Measurements from ENCODE around the gene DEGS1. TPM values are rescaled to one million over a fixed set of nuclear protein-coding genes. Genes with fewer than 3 reads are reported as not detected.

DEGS1 gene
- total and polyA plus RNA-seq, 7 experiments from 2014 or later = 35.4 to 86.0 (median 42.1) TPM

GRCh38 chr1:224213438-224214119, 30.5 kb downstream of the DEGS1 start:
- CTCF ChIA-PET = interaction anchor here (0.6 kb wide), 1 partner anchor 37 kb away, joined by 3 read pairs; no protein-coding TSS in a partner anchor
- Histone ChIP-seq H3K27ac (ENCODE audit: low read depth, low read length) (no peak overlapping the region), H3K36me3 (ENCODE audit: control insufficient read depth in 2 of 3, insufficient read depth in 3 of 3, low read length in 3 of 3) (no peaks in the 10 kb centered on the region), H3K4me1 (ENCODE audit: control insufficient read depth in 2 of 2, insufficient read depth in 2 of 2, low read length in 2 of 2) (no peaks in the 10 kb centered on the region), H3K27me3 (ENCODE audit: control insufficient read depth in 2 of 2, insufficient read depth in 2 of 2, low read length in 2 of 2) (no peaks in the 10 kb centered on the region), H3K4me3 (ENCODE audit: low read length) (no peak overlapping the region), H3K9me3 (ENCODE audit: control insufficient read depth in 2 of 3, low read length in 3 of 3) (no peaks in the 10 kb centered on the region)
- no peaks in the 10 kb centered on the region for H3K27me3 Mint-ChIP-seq
- ATAC-seq (no peak), DNase-seq (no peak)
- H3K27ac Mint-ChIP-seq = no peak overlapping the region
- H3K36me3 Mint-ChIP-seq = no peaks in the 10 kb centered on the region
- intact Hi-C loops (cut with micrococcal nuclease) = no loop called here
- POLR2A ChIA-PET = interaction anchor here (1.2 kb wide), 1 partner anchor 15 kb away, joined by 3 read pairs; no protein-coding TSS in a partner anchor
- H3K9me3 Mint-ChIP-seq = no peaks in the 10 kb centered on the region
- H3K4me3 Mint-ChIP-seq = no peak overlapping the region
- H3K4me1 Mint-ChIP-seq = no peaks in the 10 kb centered on the region

GRCh38 chr1:224216382-224216781, 33.3 kb downstream of the DEGS1 start:
- Mint-ChIP-seq H3K4me3 (no peak overlapping the region), H3K27ac (no peak overlapping the region), H3K9me3 (no peaks in the 10 kb centered on the region), H3K36me3 (no peaks in the 10 kb centered on the region), H3K4me1 (peaks cover 0 to 2% (median 0%) of the 10 kb centered on the region in 7 donors), H3K27me3 (peaks cover 0 to 3% (median 0%) of the 10 kb centered on the region in 5 donors)
- ChIA-PET CTCF (no interaction called here), POLR2A (no interaction called here)
- Histone ChIP-seq H3K36me3 (ENCODE audit: control insufficient read depth in 2 of 3, insufficient read depth in 3 of 3, low read length in 3 of 3) (no peaks in the 10 kb centered on the region), H3K27me3 (ENCODE audit: control insufficient read depth in 2 of 2, insufficient read depth in 2 of 2, low read length in 2 of 2) (no peaks in the 10 kb centered on the region), H3K9me3 (ENCODE audit: control insufficient read depth in 2 of 3, low read length in 3 of 3) (no peaks in the 10 kb centered on the region), H3K4me3 (ENCODE audit: low read length) (no peak overlapping the region), H3K4me1 (ENCODE audit: control insufficient read depth in 2 of 2, insufficient read depth in 2 of 2, low read length in 2 of 2) (no peaks in the 10 kb centered on the region), H3K27ac (ENCODE audit: low read depth, low read length) (no peak overlapping the region)
- intact Hi-C loops (cut with micrococcal nuclease) = no loop called here
- DNase-seq (no peak), ATAC-seq (no peak)

- H3K4me1 Mint-ChIP-seq = peaks cover 0 to 2% (median 0%) of the 10 kb centered on the region in 7 donors
- peaks cover 0 to 3% (median 0%) of the 10 kb centered on the region in 5 donors for H3K27me3 Mint-ChIP-seq
Observed at GRCh38 chr1:224217655-224218623, 34.9 kb downstream of the DEGS1 start.

GRCh38 chr1:224219011-224219611, 36.1 kb downstream of the DEGS1 start:
- Histone ChIP-seq H3K27ac (ENCODE audit: low read depth, low read length) (no peak overlapping the region), H3K36me3 (ENCODE audit: control insufficient read depth in 2 of 3, insufficient read depth in 3 of 3, low read length in 3 of 3) (no peaks in the 10 kb centered on the region), H3K9me3 (ENCODE audit: control insufficient read depth in 2 of 3, low read length in 3 of 3) (no peaks in the 10 kb centered on the region), H3K4me1 (ENCODE audit: control insufficient read depth in 2 of 2, insufficient read depth in 2 of 2, low read length in 2 of 2) (no peaks in the 10 kb centered on the region), H3K27me3 (ENCODE audit: control insufficient read depth in 2 of 2, insufficient read depth in 2 of 2, low read length in 2 of 2) (no peaks in the 10 kb centered on the region), H3K4me3 (ENCODE audit: low read length) (no peak overlapping the region)
- intact Hi-C loops (cut with micrococcal nuclease) = no loop called here
- ChIA-PET POLR2A (no interaction called here), CTCF (no interaction called here)
- H3K36me3 Mint-ChIP-seq = no peaks in the 10 kb centered on the region
- H3K4me1 Mint-ChIP-seq = peaks cover 0 to 2% (median 0%) of the 10 kb centered on the region in 7 donors
- no peak overlapping the region for H3K27ac Mint-ChIP-seq
- H3K27me3 Mint-ChIP-seq = peaks cover 0 to 3% (median 0%) of the 10 kb centered on the region in 5 donors
- no peak overlapping the region for H3K4me3 Mint-ChIP-seq
- no peaks in the 10 kb centered on the region for H3K9me3 Mint-ChIP-seq
- ATAC-seq (no peak), DNase-seq (no peak)

More at GRCh38 chr1:224217655-224218623, 34.9 kb downstream of the DEGS1 start:
- no peaks in the 10 kb centered on the region for H3K36me3 Mint-ChIP-seq
- Histone ChIP-seq H3K4me1 (ENCODE audit: control insufficient read depth in 2 of 2, insufficient read depth in 2 of 2, low read length in 2 of 2) (no peaks in the 10 kb centered on the region), H3K36me3 (ENCODE audit: control insufficient read depth in 2 of 3, insufficient read depth in 3 of 3, low read length in 3 of 3) (no peaks in the 10 kb centered on the region), H3K9me3 (ENCODE audit: control insufficient read depth in 2 of 3, low read length in 3 of 3) (no peaks in the 10 kb centered on the region), H3K27me3 (ENCODE audit: control insufficient read depth in 2 of 2, insufficient read depth in 2 of 2, low read length in 2 of 2) (no peaks in the 10 kb centered on the region), H3K27ac (ENCODE audit: low read depth, low read length) (no peak overlapping the region), H3K4me3 (ENCODE audit: low read length) (no peak overlapping the region)
- H3K27ac Mint-ChIP-seq = no peak overlapping the region
- no peak for DNase-seq
- POLR2A ChIA-PET = interaction anchor here (0.6 kb wide), 1 partner anchor 11 kb away, joined by 4 read pairs; no protein-coding TSS in a partner anchor
- H3K4me3 Mint-ChIP-seq = no peak overlapping the region
- CTCF ChIA-PET = interaction anchor here (0.6 kb wide), 1 partner anchor 25 kb away, joined by 8 read pairs; no protein-coding TSS in a partner anchor
- no peaks in the 10 kb centered on the region for H3K9me3 Mint-ChIP-seq
- ATAC-seq = no peak
- intact Hi-C loops (cut with micrococcal nuclease) = no loop called here

- no peak overlapping the region for H3K27ac Mint-ChIP-seq
Observed at GRCh38 chr1:224219612-224220059, 36.6 kb downstream of the DEGS1 start.

GRCh38 chr1:224223819-224224714, 41.0 kb downstream of the DEGS1 start:
- H3K27me3 Mint-ChIP-seq = peaks cover 0 to 3% (median 0%) of the 10 kb centered on the region in 5 donors
- H3K4me3 Mint-ChIP-seq = no peak overlapping the region
- CTCF ChIA-PET = no interaction called here
- Histone ChIP-seq H3K4me1 (ENCODE audit: control insufficient read depth in 2 of 2, insufficient read depth in 2 of 2, low read length in 2 of 2) (no peaks in the 10 kb centered on the region), H3K9me3 (ENCODE audit: control insufficient read depth in 2 of 3, low read length in 3 of 3) (no peaks in the 10 kb centered on the region), H3K27me3 (ENCODE audit: control insufficient read depth in 2 of 2, insufficient read depth in 2 of 2, low read length in 2 of 2) (no peaks in the 10 kb centered on the region), H3K4me3 (ENCODE audit: low read length) (no peak overlapping the region), H3K36me3 (ENCODE audit: control insufficient read depth in 2 of 3, insufficient read depth in 3 of 3, low read length in 3 of 3) (peaks cover 0 to 18% (median 0%) of the 10 kb centered on the region in 3 experiments), H3K27ac (ENCODE audit: low read depth, low read length) (no peak overlapping the region)
- H3K4me1 Mint-ChIP-seq = no peaks in the 10 kb centered on the region
- ATAC-seq (no peak), DNase-seq (no peak)
- H3K36me3 Mint-ChIP-seq = peaks cover 4 to 14% (median 11%) of the 10 kb centered on the region in 5 donors
- intact Hi-C loops (cut with micrococcal nuclease) = no loop called here
- POLR2A ChIA-PET = no interaction called here
- H3K9me3 Mint-ChIP-seq = no peaks in the 10 kb centered on the region
- H3K27ac Mint-ChIP-seq = peak overlapping the region in 1 of 9 donors; percentile 65

More at GRCh38 chr1:224219612-224220059, 36.6 kb downstream of the DEGS1 start:
- Mint-ChIP-seq H3K27me3 (peaks cover 0 to 3% (median 0%) of the 10 kb centered on the region in 5 donors), H3K9me3 (no peaks in the 10 kb centered on the region), H3K4me1 (peaks cover 0 to 2% (median 0%) of the 10 kb centered on the region in 7 donors), H3K4me3 (no peak overlapping the region), H3K36me3 (no peaks in the 10 kb centered on the region)
- Histone ChIP-seq H3K36me3 (ENCODE audit: control insufficient read depth in 2 of 3, insufficient read depth in 3 of 3, low read length in 3 of 3) (no peaks in the 10 kb centered on the region), H3K9me3 (ENCODE audit: control insufficient read depth in 2 of 3, low read length in 3 of 3) (no peaks in the 10 kb centered on the region), H3K27ac (ENCODE audit: low read depth, low read length) (no peak overlapping the region), H3K4me1 (ENCODE audit: control insufficient read depth in 2 of 2, insufficient read depth in 2 of 2, low read length in 2 of 2) (no peaks in the 10 kb centered on the region), H3K27me3 (ENCODE audit: control insufficient read depth in 2 of 2, insufficient read depth in 2 of 2, low read length in 2 of 2) (no peaks in the 10 kb centered on the region), H3K4me3 (ENCODE audit: low read length) (no peak overlapping the region)
- POLR2A ChIA-PET = no interaction called here
- no peak for ATAC-seq
- intact Hi-C loops (cut with micrococcal nuclease) = no loop called here
- CTCF ChIA-PET = no interaction called here
- DNase-seq = no peak
